Keratinocyte (primary cell): ENCODE measurements around the gene ZCCHC7.

Experiments used
- EZH2 ChIP-seq: IDR thresholded peaks from one replicate; pipeline ENCODE4 v1.6.1; 2012; ENCODE audit warnings: inconsistent platforms, mild to moderate bottlenecking, low read length, moderate library complexity
- TF ChIP-seq, protein P1 (sequence below), 3 experiments: IDR thresholded peaks in 1 of 3; conservative IDR thresholded peaks in 1 of 3; optimal IDR thresholded peaks in 1 of 3; 2 replicates in 2 of 3; 3 replicates in 1 of 3; pipeline versions ENCODE3 to v1.5.1; 2011; ENCODE audit warnings: low read length in 3 of 3, mild to moderate bottlenecking in 3 of 3, moderate library complexity in 2 of 3, control low read depth in 1 of 3, inconsistent platforms in 1 of 3; ENCODE audit not compliant: insufficient read depth in 2 of 3; ENCODE audit errors: extremely low read depth in 1 of 3

DNA sequence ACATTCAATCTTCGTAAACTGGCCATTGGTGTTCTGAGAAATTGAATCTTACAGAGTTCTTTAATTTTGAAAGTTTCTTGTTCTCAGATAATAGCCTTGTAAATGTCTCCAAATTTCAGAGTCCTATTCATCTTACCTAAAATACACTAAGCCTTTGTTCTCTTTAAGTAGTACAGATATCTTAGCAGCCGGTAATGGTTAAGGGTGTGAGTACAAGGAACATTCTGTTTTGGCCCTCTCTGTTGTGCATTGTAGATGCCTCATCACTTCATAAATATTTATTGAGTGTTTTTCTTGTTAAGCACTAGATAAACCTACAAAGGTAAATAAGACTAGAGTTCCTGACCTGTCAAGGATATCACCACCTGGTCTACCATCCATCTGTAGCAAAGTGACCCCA, 35.2 kb downstream of the ZCCHC7 start:
- TF ChIP-seq, protein P1, sequence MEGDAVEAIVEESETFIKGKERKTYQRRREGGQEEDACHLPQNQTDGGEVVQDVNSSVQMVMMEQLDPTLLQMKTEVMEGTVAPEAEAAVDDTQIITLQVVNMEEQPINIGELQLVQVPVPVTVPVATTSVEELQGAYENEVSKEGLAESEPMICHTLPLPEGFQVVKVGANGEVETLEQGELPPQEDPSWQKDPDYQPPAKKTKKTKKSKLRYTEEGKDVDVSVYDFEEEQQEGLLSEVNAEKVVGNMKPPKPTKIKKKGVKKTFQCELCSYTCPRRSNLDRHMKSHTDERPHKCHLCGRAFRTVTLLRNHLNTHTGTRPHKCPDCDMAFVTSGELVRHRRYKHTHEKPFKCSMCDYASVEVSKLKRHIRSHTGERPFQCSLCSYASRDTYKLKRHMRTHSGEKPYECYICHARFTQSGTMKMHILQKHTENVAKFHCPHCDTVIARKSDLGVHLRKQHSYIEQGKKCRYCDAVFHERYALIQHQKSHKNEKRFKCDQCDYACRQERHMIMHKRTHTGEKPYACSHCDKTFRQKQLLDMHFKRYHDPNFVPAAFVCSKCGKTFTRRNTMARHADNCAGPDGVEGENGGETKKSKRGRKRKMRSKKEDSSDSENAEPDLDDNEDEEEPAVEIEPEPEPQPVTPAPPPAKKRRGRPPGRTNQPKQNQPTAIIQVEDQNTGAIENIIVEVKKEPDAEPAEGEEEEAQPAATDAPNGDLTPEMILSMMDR (optimal IDR thresholded peaks at IDR 0.05 in 1 of 3, IDR thresholded peaks at IDR 0.05 in 1 of 3, conservative IDR thresholded peaks at IDR 0.05 in 1 of 3; ENCODE audit: extremely low read depth in 1 of 3, insufficient read depth in 2 of 3, low read length in 3 of 3), result no peak
- TF ChIP-seq EZH2, result no peak
